ENCODE data around the gene ATXN1.

GRCh38 chr6:16450821-16451220 lies 310.4 kb downstream of the ATXN1 start:
- TF ChIP-seq CTCF (conservative IDR thresholded peaks at IDR 0.05; ENCODE audit: low read depth, low read length) (no peak), EZH2 (IDR thresholded peaks at IDR 0.05; ENCODE audit: low read length, unreplicated experiment) (no peak)

Data from PC-3 (cell line).